Measurements from ENCODE around the gene ACSBG1. TPM values are rescaled to one million over a fixed set of nuclear protein-coding genes. Genes with fewer than 3 reads are reported as not detected.

Gene ACSBG1
- polyA plus RNA-seq, 1 donor from 2014 or later, result 0.32 TPM

- no peak overlapping the region for H3K4me3 ChIP-seq (ENCODE audit: low read length)
- no peaks in the 10 kb centered on the region for H4K20me1 ChIP-seq (ENCODE audit: insufficient read depth)
- H3K4me2 ChIP-seq (ENCODE audit: low read length), result no peak overlapping the region
- TF ChIP-seq EP300 (conservative IDR thresholded peaks at IDR 0.05; ENCODE audit: poor library complexity, severe bottlenecking), result no peak
- TF ChIP-seq TAF1 (IDR thresholded peaks at IDR 0.05; ENCODE audit: low read depth), result no peak
- no peak for TF ChIP-seq RAD21 (conservative IDR thresholded peaks at IDR 0.05)
- no peak for TF ChIP-seq POLR2AphosphoS5 (IDR thresholded peaks at IDR 0.05)
- TF ChIP-seq EZH2 (IDR thresholded peaks at IDR 0.05; ENCODE audit: borderline replicate concordance, insufficient read depth, low read length, poor library complexity, severe bottlenecking), result no peak
- TF ChIP-seq SMC3 (conservative IDR thresholded peaks at IDR 0.05; ENCODE audit: poor library complexity), result no peak
- no peak for TF ChIP-seq CTCF (IDR thresholded peaks at IDR 0.05; ENCODE audit: poor library complexity, severe bottlenecking)
- no peak for TF ChIP-seq MXI1 (conservative IDR thresholded peaks at IDR 0.05; ENCODE audit: poor library complexity, severe bottlenecking)
- no peak for TF ChIP-seq REST (IDR thresholded peaks at IDR 0.05; ENCODE audit: borderline replicate concordance)
- no peaks in the 10 kb centered on the region for H3K79me2 ChIP-seq (replicated peaks; ENCODE audit: insufficient read depth, low read length)
- no peaks in the 10 kb centered on the region for H3K36me3 ChIP-seq (ENCODE audit: insufficient read depth, low read length)
- no peaks in the 10 kb centered on the region for H3K27me3 ChIP-seq (ENCODE audit: insufficient read depth, low read depth, low read length)
- H3K27ac ChIP-seq (ENCODE audit: low read length), result no peak overlapping the region
- H3F3A ChIP-seq (ENCODE audit: insufficient read depth, low read length, poor library complexity, severe bottlenecking), result no peaks in the 10 kb centered on the region
- H3K9me3 ChIP-seq (ENCODE audit: low read length), result no peaks in the 10 kb centered on the region
- no peak overlapping the region for H2AFZ ChIP-seq (ENCODE audit: low read depth, low read length)
- H3K9ac ChIP-seq (ENCODE audit: low read length), result no peak overlapping the region
- H3K9me2 ChIP-seq (ENCODE audit: insufficient read depth, low read length), result no peaks in the 10 kb centered on the region
These were observed 27.3 kb downstream of the ACSBG1 start for GRCh38 chr15:78207110-78207458.

- Histone ChIP-seq H3F3A (ENCODE audit: insufficient read depth, low read length, poor library complexity, severe bottlenecking) (no peaks in the 10 kb centered on the region), H2AFZ (ENCODE audit: low read depth, low read length) (no peak overlapping the region), H3K9me2 (ENCODE audit: insufficient read depth, low read length) (no peaks in the 10 kb centered on the region), H3K36me3 (ENCODE audit: insufficient read depth, low read length) (no peaks in the 10 kb centered on the region), H3K9me3 (ENCODE audit: low read length) (no peaks in the 10 kb centered on the region), H3K9ac (ENCODE audit: low read length) (no peak overlapping the region), H3K27me3 (ENCODE audit: insufficient read depth, low read depth, low read length) (no peaks in the 10 kb centered on the region), H3K27ac (ENCODE audit: low read length) (no peak overlapping the region), H4K20me1 (ENCODE audit: insufficient read depth) (no peaks in the 10 kb centered on the region), H3K4me3 (ENCODE audit: low read length) (no peak overlapping the region), H3K79me2 (replicated peaks; ENCODE audit: insufficient read depth, low read length) (no peaks in the 10 kb centered on the region), H3K4me2 (ENCODE audit: low read length) (no peak overlapping the region)
- TF ChIP-seq MXI1 (conservative IDR thresholded peaks at IDR 0.05; ENCODE audit: poor library complexity, severe bottlenecking) (no peak), RAD21 (conservative IDR thresholded peaks at IDR 0.05) (no peak), CTCF (IDR thresholded peaks at IDR 0.05; ENCODE audit: poor library complexity, severe bottlenecking) (no peak), EZH2 (IDR thresholded peaks at IDR 0.05; ENCODE audit: borderline replicate concordance, insufficient read depth, low read length, poor library complexity, severe bottlenecking) (no peak), REST (IDR thresholded peaks at IDR 0.05; ENCODE audit: borderline replicate concordance) (no peak), POLR2AphosphoS5 (IDR thresholded peaks at IDR 0.05) (no peak), SMC3 (conservative IDR thresholded peaks at IDR 0.05; ENCODE audit: poor library complexity) (no peak), EP300 (conservative IDR thresholded peaks at IDR 0.05; ENCODE audit: poor library complexity, severe bottlenecking) (no peak), TAF1 (IDR thresholded peaks at IDR 0.05; ENCODE audit: low read depth) (no peak)
These were observed 27.8 kb downstream of the ACSBG1 start for GRCh38 chr15:78206326-78207109.
